K562 (cell line): ENCODE measurements around the gene LATS2.

Experiments used
- MBD2 ChIP-seq: sonication (generic); IDR thresholded peaks from 2 replicates; pipeline ENCODE4 v1.6.1; 2016; ENCODE audit warnings: low read depth, borderline replicate concordance
- POLR2G ChIP-seq: fragments of 200-400 bp; formaldehyde crosslinking; IDR thresholded peaks from 2 replicates; pipeline ENCODE4 v1.6.1; 2017; ENCODE audit warnings: low read depth, mild to moderate bottlenecking, antibody characterized with exemption, low read length, moderate library complexity
- ZNF512 ChIP-seq: IDR thresholded peaks from 2 replicates; pipeline ENCODE4 v1.6.1; 2016; ENCODE audit warnings: missing genetic modification characterization, missing compliant biosample characterization
- ZSCAN29 ChIP-seq: fragments of 450-650 bp; IDR thresholded peaks from 2 replicates; pipeline ENCODE4 v1.6.1; 2017

GRCh38 chr13:20989656-20990321 is 71.6 kb downstream of the LATS2 start:
- TF ChIP-seq ZNF512 (tag) (no peak), MBD2 (no peak), ZSCAN29 (no peak), POLR2G (no peak)
